Activated naive CD8-positive, alpha-beta T cell treated with anti-CD3 and anti-CD28 coated beads for 36 hours (primary cell): ENCODE results near the gene AFAP1L1. TPM values are rescaled to one million over a fixed set of nuclear protein-coding genes. Genes with fewer than 3 reads are reported as not detected.
A peak's percentile ranks its signal among the peaks of the same experiment; 100 is the strongest.

Experiments
- DNase-seq: peaks from one replicate; pipeline ENCODE4 v3.0.0; 2021
- H3K27ac Mint-ChIP-seq: one replicate; pipeline ENCODE4 v1.8.0; 2022; ENCODE audit warnings: mild to moderate bottlenecking, moderate library complexity, mixed read lengths
- H3K27me3 Mint-ChIP-seq: one replicate; pipeline ENCODE4 v1.8.0; 2022; ENCODE audit warnings: mild to moderate bottlenecking, mixed read lengths
- H3K36me3 Mint-ChIP-seq: one replicate; pipeline ENCODE4 v1.8.0; 2021; ENCODE audit warnings: mild to moderate bottlenecking, mixed read lengths
- H3K4me1 Mint-ChIP-seq: one replicate; pipeline ENCODE4 v1.8.0; 2021; ENCODE audit warnings: mixed read lengths
- H3K4me3 Mint-ChIP-seq: one replicate; pipeline ENCODE4 v1.8.0; 2022; ENCODE audit warnings: mild to moderate bottlenecking, moderate library complexity, mixed read lengths
- H3K9me3 Mint-ChIP-seq: one replicate; pipeline ENCODE4 v1.8.0; 2022; ENCODE audit warnings: mixed read lengths
- total RNA-seq, 2 experiments: library from RNA; stranded (reverse); gene quantifications; one replicate each; pipeline ENCODE4 v1.2.3, GENCODE V29; 2021

Gene AFAP1L1
- total RNA-seq, 2 experiments from 2014 or later: 0.66 to 0.94 TPM

DNA sequence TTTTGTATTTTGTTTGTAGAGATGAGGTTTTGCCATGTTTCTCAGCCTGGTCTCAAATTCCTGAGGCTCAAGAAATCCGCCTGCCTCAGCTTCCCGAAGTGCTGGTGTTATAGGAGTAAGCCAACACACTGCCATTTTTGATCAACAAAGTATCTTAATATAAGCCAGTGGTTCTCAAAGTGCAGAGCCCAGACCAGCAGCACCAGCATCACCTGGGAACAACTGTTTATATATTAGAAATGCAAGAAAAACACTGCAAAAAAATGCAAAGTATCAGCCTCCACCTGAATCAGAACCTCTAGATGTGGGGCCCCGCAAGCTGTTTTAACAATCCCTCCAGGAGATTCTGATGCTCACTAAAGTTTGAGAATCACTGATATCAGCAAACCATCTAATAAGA is 101.3 kb downstream of the AFAP1L1 start:
- Mint-ChIP-seq H3K36me3 (no peaks in the 10 kb centered on the region), H3K9me3 (no peaks in the 10 kb centered on the region), H3K4me3 (no peak overlapping the region), H3K27me3 (no peaks in the 10 kb centered on the region), H3K4me1 (no peaks in the 10 kb centered on the region), H3K27ac (no peak overlapping the region)
- no peak for DNase-seq

DNA sequence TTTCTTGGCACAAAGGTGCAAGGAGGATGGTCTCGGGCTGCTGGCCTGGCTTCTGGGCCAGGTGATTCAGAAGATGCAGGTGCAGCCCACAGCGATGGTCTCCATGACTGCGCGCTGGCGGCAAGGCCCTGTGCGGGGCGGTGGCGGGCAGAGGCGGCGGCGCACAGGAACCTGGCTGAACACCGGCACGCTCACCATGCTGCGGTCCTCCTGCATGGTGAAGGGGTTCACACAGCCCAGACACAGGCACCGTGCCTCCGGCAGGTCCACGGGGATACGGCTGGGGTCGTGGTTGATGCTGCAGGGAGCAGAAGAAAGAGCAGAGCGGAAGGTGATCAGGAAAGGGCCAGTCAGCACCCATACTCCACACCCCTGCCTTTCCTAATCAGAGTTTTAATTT is 102.6 kb downstream of the AFAP1L1 start:
- Mint-ChIP-seq H3K4me3 (no peak overlapping the region), H3K9me3 (no peaks in the 10 kb centered on the region), H3K4me1 (no peaks in the 10 kb centered on the region), H3K36me3 (no peaks in the 10 kb centered on the region), H3K27me3 (no peaks in the 10 kb centered on the region), H3K27ac (no peak overlapping the region)
- no peak for DNase-seq

GRCh38 chr5:149374801-149375200 is 103.1 kb downstream of the AFAP1L1 start:
- no peak for DNase-seq
- Mint-ChIP-seq H3K36me3 (no peaks in the 10 kb centered on the region), H3K4me3 (no peak overlapping the region), H3K27me3 (no peaks in the 10 kb centered on the region), H3K9me3 (no peaks in the 10 kb centered on the region), H3K4me1 (no peaks in the 10 kb centered on the region), H3K27ac (no peak overlapping the region)

DNA sequence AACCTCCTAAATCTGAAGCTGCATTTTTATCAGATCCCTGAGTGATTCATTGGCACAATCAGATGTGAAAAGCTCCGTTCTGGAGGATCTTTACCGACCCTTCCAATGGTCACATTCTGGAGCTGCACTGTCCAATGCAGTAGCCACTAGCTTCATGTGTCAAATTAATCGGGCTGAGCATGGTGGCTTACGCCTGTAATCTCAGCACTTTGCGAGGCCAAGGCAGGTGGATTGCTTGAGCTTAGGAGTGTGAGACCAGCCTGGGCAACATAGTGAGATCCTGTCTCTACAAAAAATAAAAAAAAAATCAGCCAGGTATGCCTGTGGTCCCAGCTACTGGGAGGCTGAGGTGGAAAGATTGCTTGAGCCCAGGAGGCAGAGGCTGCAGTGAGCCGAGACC is 103.8 kb downstream of the AFAP1L1 start:
- Mint-ChIP-seq H3K36me3 (no peaks in the 10 kb centered on the region), H3K4me1 (no peaks in the 10 kb centered on the region), H3K27ac (no peak overlapping the region), H3K27me3 (no peaks in the 10 kb centered on the region), H3K9me3 (no peaks in the 10 kb centered on the region), H3K4me3 (no peak overlapping the region)
- no peak for DNase-seq

- no peak overlapping the region for H3K27ac Mint-ChIP-seq
- no peaks in the 10 kb centered on the region for H3K9me3 Mint-ChIP-seq
- no peak overlapping the region for H3K4me3 Mint-ChIP-seq
- no peaks in the 10 kb centered on the region for H3K27me3 Mint-ChIP-seq
- no peak for DNase-seq
- H3K4me1 Mint-ChIP-seq: no peaks in the 10 kb centered on the region
- no peaks in the 10 kb centered on the region for H3K36me3 Mint-ChIP-seq
Observed at GRCh38 chr5:149376104-149376503, 104.4 kb downstream of the AFAP1L1 start.

- Mint-ChIP-seq H3K9me3 (no peaks in the 10 kb centered on the region), H3K27ac (no peak overlapping the region), H3K4me1 (peaks cover 2% of the 10 kb centered on the region), H3K27me3 (peaks cover 2% of the 10 kb centered on the region), H3K36me3 (no peaks in the 10 kb centered on the region), H3K4me3 (no peak overlapping the region)
- DNase-seq: no peak
Observed at GRCh38 chr5:149376711-149377447, 105.2 kb downstream of the AFAP1L1 start.

GRCh38 chr5:149378241-149378820 is 106.7 kb downstream of the AFAP1L1 start:
- Mint-ChIP-seq H3K4me1 (peaks cover 4% of the 10 kb centered on the region), H3K4me3 (no peak overlapping the region), H3K36me3 (no peaks in the 10 kb centered on the region), H3K27me3 (peaks cover 4% of the 10 kb centered on the region), H3K27ac (no peak overlapping the region), H3K9me3 (no peaks in the 10 kb centered on the region)
- no peak for DNase-seq

- Mint-ChIP-seq H3K4me1 (peaks cover 4% of the 10 kb centered on the region), H3K27ac (no peak within 1 kb of the TSS), H3K4me3 (no peak within 1 kb of the TSS), H3K36me3 (no peaks in the 10 kb centered on the region), H3K27me3 (peaks cover 4% of the 10 kb centered on the region), H3K9me3 (no peaks in the 10 kb centered on the region)
- no peak for DNase-seq
Observed at GRCh38 chr5:149379177-149379761, 107.6 kb downstream of the AFAP1L1 start, which contains the start of gene IL17B. Gene IL17B (minus strand): TSS chr5:149379292. CDS start chr5:149379225, 67 bp downstream.

- no peaks in the 10 kb centered on the region for H3K36me3 Mint-ChIP-seq
- H3K4me1 Mint-ChIP-seq: peaks cover 4% of the 10 kb centered on the region
- DNase-seq: no peak
- no peak overlapping the region for H3K4me3 Mint-ChIP-seq
- no peak overlapping the region for H3K27ac Mint-ChIP-seq
- peaks cover 4% of the 10 kb centered on the region for H3K27me3 Mint-ChIP-seq
- H3K9me3 Mint-ChIP-seq: no peaks in the 10 kb centered on the region
Observed at GRCh38 chr5:149379818-149380374, 108.2 kb downstream of the AFAP1L1 start.

GRCh38 chr5:149380466-149381121 is 108.9 kb downstream of the AFAP1L1 start:
- Mint-ChIP-seq H3K4me1 (peaks cover 4% of the 10 kb centered on the region), H3K27ac (no peak overlapping the region), H3K4me3 (no peak overlapping the region), H3K9me3 (no peaks in the 10 kb centered on the region), H3K27me3 (peaks cover 4% of the 10 kb centered on the region), H3K36me3 (no peaks in the 10 kb centered on the region)
- no peak for DNase-seq

DNA sequence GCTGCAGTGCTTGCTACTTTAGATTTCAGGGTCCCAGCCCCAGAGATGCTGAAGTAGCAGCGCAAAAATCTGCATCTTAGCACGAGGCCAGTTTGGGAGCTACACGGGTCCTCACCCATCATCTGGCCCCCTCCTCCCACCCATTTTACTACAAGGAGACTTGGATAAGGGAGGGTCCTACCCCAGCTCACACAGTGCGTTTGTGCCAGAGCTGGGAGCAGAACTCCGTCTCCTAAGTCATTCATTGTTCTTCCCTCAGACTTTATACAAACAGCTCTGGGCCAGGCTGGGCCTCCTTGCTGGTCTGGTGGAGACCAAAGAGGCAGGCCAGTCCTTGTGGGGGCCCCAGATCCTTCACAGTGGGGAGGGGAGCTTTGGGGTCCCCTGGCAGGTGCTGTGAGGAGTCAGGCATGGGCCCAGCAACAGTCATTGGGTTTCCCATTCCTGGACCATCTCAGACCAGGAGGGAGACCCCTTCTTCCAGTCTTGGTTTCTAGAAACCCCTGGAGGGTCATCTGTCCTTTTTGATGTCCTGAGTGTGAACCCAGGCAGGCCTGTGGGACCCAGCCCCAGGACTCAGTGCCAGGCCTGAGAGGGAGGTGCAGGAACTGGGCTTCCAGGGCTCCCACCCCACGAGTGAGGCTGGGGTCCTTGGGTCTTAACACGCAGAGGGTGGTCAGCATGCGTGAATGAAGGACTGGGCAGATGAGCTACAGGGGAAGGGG is 109.8 kb downstream of the AFAP1L1 start:
- no peaks in the 10 kb centered on the region for H3K36me3 Mint-ChIP-seq
- peaks cover 4% of the 10 kb centered on the region for H3K27me3 Mint-ChIP-seq
- no peak overlapping the region for H3K4me3 Mint-ChIP-seq
- H3K4me1 Mint-ChIP-seq: peaks cover 4% of the 10 kb centered on the region
- DNase-seq: no peak
- H3K9me3 Mint-ChIP-seq: no peaks in the 10 kb centered on the region
- H3K27ac Mint-ChIP-seq: no peak overlapping the region

- Mint-ChIP-seq H3K27me3 (peaks cover 4% of the 10 kb centered on the region), H3K4me3 (no peak overlapping the region), H3K36me3 (no peaks in the 10 kb centered on the region), H3K9me3 (no peaks in the 10 kb centered on the region), H3K27ac (no peak overlapping the region), H3K4me1 (peaks cover 4% of the 10 kb centered on the region)
- DNase-seq: peak; percentile 70
Observed at GRCh38 chr5:149381986-149382338, 110.3 kb downstream of the AFAP1L1 start.

- Mint-ChIP-seq H3K36me3 (no peaks in the 10 kb centered on the region), H3K9me3 (no peaks in the 10 kb centered on the region), H3K27ac (no peak overlapping the region), H3K4me1 (peaks cover 4% of the 10 kb centered on the region), H3K4me3 (no peak overlapping the region), H3K27me3 (peaks cover 4% of the 10 kb centered on the region)
- DNase-seq: no peak
Observed at GRCh38 chr5:149382517-149383220, 111.0 kb downstream of the AFAP1L1 start.

DNA sequence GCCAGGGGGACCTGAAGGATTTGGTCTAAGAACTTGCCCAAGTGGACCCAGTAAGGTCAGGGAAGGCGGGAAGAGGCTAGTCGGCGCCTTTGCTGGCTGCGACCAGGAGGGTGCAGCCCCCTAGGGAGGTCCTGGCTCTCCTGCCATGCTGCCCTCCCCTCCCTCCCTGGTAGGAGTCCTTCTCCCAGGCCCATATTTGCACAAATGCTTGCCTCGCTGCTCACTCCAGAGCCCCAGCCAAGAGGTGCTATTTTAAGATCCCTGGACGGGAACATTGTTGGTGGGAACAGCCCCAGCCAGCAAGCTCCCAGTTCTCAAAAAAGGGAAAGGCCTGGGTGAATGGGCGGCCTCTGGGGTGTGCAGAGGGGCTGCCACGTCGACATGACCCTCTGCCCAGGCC is 111.7 kb downstream of the AFAP1L1 start:
- H3K27me3 Mint-ChIP-seq: peaks cover 4% of the 10 kb centered on the region
- H3K4me3 Mint-ChIP-seq: no peak overlapping the region
- H3K4me1 Mint-ChIP-seq: peaks cover 4% of the 10 kb centered on the region
- H3K9me3 Mint-ChIP-seq: no peaks in the 10 kb centered on the region
- H3K36me3 Mint-ChIP-seq: no peaks in the 10 kb centered on the region
- no peak for DNase-seq
- H3K27ac Mint-ChIP-seq: no peak overlapping the region
